ENCODE results near the gene MKI67.

Gene MKI67

DNA sequence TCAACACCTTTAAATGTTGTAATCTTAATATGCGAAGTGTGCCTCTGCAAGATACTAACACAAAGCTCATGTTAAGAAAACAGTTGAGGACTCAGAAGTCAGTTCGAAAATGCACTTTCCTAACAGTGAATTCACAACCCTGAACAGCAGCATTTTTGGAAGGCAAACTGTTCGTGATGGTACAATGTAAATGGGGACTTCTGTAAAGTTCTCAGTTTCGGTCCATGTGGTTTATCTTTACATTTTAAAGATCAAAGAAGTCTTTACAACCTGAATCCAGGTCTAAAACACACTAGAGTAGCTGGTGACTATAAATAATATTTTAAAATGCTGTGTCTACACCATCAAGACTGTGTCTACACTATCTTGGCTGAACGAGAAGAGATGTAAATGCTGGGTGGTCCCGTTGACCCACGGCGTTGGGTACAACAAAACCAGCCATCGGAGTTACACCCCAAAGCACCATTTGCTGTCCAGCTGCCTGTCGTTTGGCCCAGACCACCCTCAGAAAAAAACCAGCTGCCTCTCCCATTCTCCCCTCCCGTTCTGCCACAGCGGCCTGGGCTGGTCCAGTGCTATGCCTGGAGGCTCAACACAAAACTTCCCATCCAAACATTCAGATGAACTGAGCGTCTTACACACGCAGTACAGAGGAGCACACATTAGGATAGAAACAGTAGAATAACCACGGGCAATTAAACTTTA, 42.9 kb downstream of the MKI67 start:
- no peak for DNase-seq

DNA sequence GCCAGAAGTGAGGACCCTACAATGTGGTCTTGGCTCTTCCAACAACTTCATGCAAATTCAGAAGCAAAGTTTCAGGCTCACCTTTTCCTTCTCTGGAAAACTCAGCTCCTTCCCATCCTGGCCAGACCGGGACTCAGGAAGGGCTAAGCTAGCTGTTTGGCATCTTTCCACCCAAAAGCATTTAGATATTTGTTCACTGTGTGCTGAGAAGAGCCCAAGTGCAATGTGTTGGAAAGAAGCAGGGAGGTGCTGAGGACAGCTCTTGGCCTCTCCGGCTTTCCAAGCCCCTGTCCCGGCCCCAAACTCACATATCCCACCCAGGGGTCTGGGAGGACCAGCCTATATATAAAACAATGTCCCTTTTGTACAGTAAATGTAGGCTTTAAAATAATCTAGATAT, 44.5 kb downstream of the MKI67 start:
- DNase-seq = no peak

DNA sequence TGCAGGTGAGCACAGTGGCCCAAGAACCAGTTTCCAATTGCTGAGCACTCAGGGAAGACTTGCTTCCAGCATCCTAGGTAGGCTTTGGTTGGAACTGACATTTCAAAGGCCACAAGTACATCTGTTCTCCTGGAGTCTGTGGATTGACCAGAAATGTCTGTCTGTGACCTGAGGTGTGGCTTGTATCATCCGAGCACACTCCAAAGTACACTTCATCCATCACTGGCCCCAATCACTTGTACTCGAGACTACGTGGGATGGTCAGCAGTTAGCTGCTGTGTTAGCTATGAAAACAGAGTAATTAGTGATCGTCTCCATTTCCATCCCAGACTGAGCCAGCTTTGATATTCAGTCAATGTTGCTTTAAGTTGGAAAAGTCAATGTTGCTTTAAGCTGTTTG, 45.0 kb downstream of the MKI67 start:
- DNase-seq = no peak

DNA sequence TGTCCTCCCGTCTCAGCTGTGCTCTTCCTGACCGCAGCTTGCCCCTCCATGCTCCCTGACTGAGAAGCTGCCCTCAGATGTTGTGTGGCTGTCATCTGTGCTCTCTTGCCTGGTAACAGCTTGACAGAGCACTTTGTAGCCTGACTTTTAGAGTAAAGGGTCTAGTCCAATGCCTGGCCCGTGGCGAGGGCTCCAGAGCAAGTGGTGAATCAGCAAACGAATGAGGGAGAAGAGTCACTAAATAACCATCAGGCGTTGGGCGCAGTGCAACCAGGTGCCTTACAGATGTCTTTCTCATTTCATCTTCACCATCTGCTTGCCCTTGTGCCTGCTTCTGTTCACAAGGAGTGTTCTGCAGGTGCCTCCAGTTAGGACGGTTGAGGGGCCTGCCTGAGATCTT, 45.6 kb downstream of the MKI67 start:
- no peak for DNase-seq

DNA sequence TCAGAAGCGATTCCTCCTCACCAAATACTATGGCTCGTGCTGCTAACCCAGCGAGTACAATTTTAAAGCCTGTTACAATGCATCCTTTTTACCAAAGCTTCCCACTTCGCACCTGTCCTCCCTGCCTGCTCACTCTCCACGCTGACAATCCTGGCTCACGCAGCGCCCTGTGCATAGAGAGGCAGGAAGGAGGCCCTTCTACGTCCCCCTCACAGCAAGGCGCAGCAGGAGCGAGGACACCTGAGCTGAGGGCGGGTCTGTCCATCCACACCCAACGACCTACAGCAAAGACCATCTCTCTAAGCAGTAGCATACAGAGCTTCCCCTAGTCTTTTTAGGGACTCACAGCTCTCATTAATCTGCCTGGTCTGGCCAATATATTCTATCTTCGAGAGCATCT, 46.0 kb downstream of the MKI67 start:
- DNase-seq = no peak

DNA sequence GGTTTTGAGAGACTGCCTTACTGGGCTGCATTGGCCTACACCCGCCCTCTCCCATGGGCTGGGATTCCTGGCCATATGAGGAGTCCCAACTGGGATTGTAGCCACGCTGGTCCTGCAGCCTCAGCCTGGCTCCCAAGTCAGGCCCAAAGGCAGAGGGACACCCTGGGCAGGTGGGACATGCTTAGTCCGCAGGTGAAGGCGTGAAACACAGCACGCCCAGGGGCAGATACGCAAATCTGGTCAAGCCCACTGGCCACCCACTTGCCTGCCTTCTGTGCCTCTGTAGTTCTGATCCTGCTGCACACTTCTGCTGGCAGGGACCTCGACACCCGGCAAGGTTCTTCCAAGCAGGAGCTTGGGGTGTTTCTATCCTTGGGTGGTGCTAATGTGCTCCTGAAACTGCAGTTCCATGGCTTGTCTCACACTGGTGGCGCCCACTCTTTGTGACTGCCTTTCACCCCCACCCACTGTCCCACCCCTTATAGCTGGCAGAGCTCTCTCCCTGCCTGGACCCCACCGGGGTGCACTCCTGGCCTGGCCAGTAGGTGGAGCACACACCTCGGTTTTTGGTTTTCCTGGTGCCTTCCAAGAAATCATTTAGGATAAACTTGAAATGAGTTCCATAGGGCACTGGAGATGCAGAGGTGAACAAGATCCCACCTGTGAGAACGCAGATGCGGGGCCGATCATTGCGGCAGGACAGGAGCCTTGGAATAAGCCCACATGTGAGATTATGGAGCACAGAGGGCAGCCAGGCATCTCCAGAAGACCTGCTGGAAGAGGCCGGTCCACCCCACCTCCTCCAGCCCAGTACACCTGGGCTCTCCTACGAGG, 47.9 kb downstream of the MKI67 start:
- peak in 1 of 2 donors; percentile 48 for DNase-seq

DNA sequence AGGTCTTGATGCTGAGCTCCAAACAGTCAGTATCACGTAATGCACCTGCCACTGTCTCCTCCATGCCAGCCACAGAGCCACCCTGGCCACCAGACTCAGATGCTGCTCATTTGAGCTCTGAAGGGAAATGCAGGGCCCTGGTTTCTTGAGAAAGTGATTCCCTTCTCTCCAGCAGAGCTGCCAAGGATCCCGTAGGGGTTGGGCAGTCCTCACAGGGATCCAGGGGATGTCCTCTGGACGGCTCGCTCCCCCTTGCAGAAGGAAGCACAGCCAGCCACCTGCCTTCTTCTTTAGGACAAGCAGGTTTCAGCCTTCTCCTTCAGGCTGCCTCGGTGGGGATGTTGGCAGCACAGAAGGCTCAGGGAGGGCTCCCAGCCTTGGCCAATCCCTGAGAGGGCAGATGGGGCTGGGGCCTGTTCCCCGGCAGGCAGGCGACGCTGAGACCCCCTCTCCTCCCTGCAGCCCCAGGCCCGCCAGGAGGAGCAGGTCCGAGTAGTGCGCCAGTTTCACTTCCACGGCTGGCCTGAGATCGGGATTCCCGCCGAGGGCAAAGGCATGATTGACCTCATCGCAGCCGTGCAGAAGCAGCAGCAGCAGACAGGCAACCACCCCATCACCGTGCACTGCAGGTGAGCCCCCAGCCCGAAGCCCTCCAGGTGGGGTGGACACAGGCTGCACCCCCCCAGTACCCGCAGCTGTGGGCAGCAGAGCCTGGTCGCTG, 48.9 kb downstream of the MKI67 start:
- no peak for DNase-seq

DNA sequence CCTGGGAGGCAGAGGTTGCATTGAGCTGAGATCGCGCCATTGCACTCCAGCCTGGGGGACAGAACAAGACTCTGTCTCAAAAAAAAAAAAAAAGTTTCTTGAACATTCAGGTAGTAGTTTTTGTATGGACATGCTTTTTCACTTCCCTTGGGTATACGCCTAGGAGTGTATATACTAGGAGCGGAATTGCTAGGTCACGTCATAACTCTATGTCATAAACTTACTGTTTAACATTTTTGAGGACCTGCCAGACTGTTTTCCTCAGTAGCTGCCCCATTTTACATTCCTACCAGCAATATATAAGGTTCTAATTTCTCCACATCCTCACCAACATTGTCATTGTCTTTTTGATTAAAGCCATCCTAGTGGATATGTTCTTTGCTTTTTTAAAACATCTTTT, 51.6 kb downstream of the MKI67 start:
- DNase-seq = no peak

DNA sequence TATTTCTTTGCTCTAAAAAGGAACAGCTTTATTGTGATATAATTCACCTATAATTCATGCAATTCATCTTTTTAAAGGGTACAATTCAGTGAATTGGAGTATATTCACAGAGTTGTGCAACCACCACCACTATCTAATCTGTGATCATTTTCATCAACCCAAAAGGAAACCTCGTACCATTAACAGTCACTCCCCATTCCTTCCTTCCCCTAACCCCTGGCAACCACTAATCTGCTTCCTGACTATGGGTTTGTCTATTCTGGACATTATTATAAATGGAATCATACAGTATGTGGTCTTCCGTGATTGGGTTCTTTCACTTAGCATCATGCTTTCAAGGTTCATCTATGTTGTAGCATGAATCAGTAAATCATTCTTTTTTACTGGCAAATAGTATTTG, 52.3 kb downstream of the MKI67 start:
- DNase-seq = no peak

DNA sequence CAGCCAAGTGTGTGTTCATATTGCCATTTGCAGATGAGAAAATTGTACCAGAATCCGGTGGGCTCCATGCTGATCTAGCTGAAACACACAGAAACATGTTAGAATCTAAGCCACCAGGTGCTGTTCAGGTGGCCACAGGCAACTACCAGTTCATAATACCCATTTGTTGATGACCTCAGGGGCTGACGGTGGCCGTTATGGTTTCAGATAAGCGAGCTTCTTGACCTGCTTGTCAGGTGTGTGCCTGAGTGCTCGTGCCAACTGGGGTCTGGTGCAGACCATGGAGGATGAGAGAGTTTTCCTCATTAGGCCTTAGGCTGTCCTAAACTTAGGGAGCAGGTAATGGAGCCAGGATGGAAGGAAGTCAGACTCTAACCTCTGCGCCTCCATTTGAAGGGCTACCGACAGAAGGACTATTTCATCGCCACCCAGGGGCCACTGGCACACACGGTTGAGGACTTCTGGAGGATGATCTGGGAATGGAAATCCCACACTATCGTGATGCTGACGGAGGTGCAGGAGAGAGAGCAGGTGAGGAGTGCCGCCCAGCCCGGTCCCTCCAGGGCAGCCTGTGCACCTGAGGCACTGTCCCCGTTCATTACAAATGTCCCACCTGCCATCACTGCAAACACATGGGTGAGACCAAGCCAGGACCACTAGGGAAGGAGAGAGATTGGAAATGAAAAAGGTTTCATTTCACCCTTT, 53.1 kb downstream of the MKI67 start:
- peak in 1 of 2 donors; percentile 0 for DNase-seq

DNA sequence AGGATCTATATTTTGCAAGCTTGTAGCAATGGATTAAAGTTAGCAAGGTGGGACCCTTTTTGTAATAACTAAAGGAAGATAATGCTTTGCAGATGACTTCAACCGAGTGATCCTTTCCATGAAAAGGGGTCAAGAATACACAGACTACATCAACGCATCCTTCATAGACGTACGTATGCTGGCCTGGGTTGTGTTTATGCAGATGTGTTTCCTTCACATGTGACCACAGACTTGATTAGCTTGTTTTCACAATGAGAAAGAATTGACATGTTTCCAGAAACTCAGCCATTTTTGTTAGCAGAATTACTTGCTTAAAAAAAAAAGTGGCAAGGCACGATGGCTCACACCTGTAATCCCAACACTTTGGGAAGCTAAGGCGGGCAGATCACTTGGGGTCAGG, 54.2 kb downstream of the MKI67 start:
- no peak for DNase-seq

DNA sequence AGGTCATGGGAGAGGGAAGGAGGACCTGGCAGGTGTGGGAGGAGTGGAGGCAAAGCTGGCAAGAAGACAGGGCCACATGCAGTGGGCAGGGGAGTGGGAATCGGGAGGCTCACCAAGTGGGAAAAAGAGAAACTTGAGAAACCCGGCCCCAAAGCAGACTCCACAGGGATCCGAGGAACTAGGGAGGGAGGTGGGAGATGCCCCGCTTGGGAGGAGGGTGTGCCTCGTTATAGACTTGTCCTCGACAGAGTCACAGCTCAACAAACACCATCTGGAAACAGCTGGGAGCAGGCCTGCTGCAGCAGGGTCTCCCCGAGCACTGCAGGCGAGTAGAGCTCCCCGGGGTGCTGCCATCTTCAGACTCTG, 54.8 kb downstream of the MKI67 start:
- no peak for DNase-seq

DNA sequence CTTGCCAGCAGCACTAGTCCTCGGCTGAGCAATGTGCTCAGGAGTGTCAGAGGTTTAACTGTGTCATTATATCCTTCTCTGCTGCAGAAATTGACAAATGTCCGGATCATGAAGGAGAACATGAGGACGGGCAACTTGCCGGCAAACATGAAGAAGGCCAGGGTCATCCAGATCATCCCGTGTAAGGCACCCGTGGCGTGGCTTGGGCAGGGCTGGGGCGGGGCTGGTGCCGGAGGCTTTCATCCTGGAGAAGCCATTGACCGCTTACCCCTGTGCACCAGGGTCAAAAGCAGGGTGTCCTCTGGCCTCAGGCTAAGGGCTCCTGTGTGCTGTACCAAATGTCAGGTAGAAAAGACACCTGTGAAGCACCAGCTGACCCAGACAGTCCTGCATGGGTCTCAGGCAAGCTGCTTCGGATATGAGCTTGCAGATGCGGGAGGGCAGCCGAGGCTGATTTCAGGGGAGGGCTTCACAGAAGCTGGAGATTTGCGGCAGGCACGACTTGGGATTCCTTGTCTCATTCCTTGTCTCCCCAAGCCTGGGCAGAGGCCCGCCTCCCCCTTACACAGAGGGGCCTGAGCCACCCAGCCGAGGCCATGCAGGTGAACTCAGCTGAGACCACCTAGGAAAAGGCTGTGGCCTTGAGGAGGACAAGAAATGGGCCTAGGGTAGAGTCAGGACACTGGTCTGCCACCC, 55.4 kb downstream of the MKI67 start:
- no peak for DNase-seq

DNA sequence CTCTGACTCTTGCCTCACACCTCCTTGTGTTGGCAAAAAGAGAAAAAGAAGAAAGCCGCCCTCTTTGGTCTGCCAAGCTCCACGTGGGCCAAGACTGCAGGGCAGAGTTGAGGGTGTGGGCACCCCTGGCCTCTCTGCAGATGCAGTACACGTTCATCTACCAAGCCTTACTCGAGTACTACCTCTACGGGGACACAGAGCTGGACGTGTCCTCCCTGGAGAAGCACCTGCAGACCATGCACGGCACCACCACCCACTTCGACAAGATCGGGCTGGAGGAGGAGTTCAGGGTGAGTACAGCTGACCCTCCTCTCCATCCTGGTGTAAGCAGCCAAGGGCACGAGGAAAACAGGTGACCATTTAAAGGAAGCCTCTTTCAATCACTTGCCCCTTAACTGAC, 56.1 kb downstream of the MKI67 start:
- no peak for DNase-seq

DNA sequence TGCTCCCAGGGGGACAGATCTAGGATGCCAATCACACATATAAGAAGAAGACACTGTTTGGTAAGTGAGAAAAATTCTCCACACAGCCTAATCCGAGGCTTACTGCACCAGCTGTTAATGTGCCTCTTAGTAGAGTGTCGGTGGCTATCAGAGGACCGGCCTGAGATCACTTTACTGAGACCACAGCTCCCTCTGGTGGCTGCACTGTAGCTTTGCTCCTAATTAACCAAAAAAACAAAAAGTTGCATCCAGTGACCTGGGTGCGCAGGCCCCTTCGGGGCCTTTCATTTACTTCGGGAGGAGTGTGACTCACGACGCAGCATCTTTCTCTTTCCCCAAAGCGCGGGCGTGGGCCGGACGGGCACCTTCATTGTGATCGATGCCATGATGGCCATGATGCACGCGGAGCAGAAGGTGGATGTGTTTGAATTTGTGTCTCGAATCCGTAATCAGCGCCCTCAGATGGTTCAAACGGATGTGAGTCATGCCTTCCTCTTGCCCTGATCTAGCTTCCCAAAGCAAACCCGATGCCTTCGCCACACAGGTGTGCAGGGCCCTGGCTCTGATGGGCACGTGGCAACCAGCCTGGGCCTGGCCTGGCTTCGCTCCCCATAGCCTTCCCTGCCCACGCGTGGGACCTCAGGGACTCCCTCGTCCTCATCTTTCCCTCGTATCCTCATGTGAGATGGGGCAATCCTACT, 56.7 kb downstream of the MKI67 start:
- peak; percentile 65 to 75 for DNase-seq

DNA sequence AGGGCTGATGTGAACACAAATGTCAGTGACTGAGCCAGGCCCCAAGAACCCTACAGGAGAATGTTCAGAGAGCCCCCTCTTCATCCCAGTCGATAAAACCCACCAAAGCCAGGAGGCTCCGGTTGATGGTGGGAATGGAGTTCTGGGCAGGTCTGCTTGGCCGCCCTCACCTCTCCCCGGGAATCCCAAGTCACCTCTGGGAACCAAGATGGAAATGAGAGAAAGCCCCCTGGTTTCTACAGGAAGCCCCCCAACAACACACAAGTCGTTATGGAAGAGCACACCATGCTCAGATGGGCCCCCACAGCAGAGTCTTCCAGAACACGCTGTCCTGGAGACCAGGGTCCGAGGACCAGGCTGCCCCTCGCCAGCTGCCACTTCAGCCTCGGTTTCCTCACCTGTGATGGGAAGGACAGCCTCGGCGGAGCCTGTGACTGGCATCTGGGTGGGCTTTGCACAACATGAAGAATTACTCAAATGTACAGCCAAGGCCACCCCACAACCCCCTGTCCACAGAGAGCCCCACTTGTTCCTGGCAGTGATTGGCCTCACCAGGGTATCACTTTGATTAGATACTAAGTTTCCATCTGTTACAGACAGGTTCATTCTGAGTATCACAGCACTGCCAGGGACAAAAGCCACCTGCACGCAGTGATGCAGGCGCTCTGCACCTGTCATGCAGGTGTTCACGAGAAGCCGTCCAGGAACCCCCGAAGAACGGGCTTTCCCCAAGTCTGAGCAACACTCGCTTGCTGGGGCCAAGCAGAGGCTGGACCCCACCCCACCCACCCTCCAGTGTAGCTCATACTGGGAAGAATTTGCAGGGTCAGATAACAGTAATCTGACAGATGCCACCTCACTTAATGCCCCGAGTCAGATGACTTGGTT, 57.6 kb downstream of the MKI67 start:
- DNase-seq = no peak

DNA sequence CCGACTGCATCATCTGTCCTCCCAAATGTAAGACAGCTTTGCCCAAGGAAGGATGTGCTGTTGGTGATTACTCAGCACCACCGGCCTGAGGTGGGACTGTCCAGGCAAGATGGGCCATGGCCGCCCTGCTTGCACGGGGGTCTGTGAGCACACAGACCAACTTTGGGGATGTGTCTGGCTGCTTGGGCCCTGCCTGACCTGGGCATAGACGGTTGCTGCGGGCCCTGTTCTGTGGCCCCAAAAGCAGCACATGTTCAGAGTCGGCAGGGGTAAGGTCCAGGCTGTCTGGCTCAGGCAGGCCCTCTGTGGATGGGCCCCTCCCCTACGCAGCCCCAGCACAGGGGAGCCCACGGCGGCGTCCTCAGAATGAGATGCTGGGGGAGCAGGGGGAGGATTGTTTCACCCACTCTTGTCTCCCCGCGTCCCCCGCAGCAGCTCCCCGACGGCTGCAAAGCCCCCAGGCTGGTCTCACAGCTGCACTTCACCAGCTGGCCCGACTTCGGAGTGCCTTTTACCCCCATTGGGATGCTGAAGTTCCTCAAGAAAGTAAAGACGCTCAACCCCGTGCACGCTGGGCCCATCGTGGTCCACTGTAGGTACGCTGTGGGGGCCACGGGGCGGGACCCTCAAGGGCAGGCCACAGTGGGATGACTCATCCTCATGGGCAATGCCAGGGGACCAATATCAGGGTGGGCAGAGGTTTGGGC, 58.4 kb downstream of the MKI67 start:
- DNase-seq = no peak

DNA sequence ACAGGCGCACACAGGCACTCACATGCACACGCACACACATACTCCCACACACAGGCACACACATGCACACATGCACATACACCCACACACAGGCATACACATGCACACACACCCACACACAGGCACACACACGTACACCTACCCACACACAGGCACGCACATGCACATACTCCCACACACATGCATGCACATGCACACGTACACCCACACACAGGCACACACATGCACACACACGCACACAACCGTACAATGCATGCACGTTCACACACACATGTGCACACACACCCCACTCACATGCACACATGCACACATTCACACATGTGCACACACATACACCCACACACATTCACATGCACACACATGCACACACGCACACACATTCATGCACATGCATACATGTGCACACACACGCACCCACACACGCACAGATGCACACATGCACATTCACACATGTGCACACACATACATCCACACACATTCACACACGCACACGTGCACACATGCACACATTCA, 59.3 kb downstream of the MKI67 start:
- peak; percentile 14 to 64 for DNase-seq

DNA sequence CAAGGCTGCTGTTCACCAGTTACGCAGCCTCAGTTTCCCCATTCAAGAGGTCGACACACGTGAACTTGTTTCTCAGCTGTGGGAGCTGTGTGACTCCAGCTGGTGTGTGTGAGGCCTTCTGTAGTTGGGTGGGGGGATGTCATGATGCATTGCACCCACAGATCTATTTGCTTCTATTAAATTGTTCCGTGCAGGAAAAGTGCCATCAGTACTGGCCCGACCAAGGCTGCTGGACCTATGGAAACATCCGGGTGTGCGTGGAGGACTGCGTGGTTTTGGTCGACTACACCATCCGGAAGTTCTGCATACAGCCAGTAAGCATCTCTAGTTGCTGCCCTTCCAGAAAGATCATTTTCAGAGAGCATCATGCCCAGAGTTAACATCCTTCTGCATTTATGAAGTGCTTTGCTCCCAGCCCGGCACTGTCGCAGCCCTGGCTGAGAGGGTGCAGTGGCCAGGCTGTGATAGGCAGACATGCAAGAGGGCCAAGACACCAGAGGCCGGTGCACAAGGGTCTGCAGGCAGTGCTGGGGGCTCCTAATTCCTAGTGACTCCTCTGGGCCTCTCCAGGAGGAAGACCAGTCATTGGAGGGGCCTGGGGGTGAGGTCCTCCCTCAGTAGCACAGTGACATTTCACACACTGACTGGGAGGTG, 60.2 kb downstream of the MKI67 start:
- no peak for DNase-seq

All from inflammatory macrophage (primary cell).